H54 (cell line): ENCODE data around the gene MYO1G.

Source experiments
- DNase-seq: peaks from one replicate; pipeline ENCODE4 v3.0.0; 2011; ENCODE audit warnings: low spot score, mixed read lengths; ENCODE audit not compliant: insufficient read length
- FAIRE-seq: peaks from 3 replicates; lab custom pipeline; 2011; peaks lifted over from hg19 to GRCh38; lab: Jason Lieb, UNC
- POLR2A ChIP-seq: IDR thresholded peaks from 2 replicates; pipeline ENCODE4 v1.6.1; 2011; ENCODE audit warnings: low read depth, mild to moderate bottlenecking, low read length

The MYO1G gene

GRCh38 chr7:44980393-44981034 lies 1.7 kb upstream of the MYO1G start:
- DNase-seq (no peak), FAIRE-seq (no peak)
- TF ChIP-seq POLR2A = no peak

GRCh38 chr7:44979481-44980392 lies 922 bp upstream of the MYO1G start:
- no peak for DNase-seq
- TF ChIP-seq POLR2A = no peak

GRCh38 chr7:44977959-44978335 lies 868 bp downstream of the MYO1G start:
- FAIRE-seq = no peak

More at GRCh38 chr7:44979481-44980392, 922 bp upstream of the MYO1G start:
- no peak for FAIRE-seq

GRCh38 chr7:44977304-44977958 lies 1.4 kb downstream of the MYO1G start:
- no peak for TF ChIP-seq POLR2A
- FAIRE-seq (no peak), DNase-seq (peak; percentile 95)

More at GRCh38 chr7:44977959-44978335, 868 bp downstream of the MYO1G start:
- DNase-seq = peak; percentile 72
- TF ChIP-seq POLR2A = no peak

- DNase-seq (no peak), FAIRE-seq (no peak)
- no peak for TF ChIP-seq POLR2A
These were observed 2.0 kb downstream of the MYO1G start for GRCh38 chr7:44976746-44977196.

- DNase-seq = no peak
- TF ChIP-seq POLR2A = no peak
- FAIRE-seq = no peak
These were observed 2.6 kb downstream of the MYO1G start for GRCh38 chr7:44976040-44976745.

- TF ChIP-seq POLR2A = no peak
- no peak for FAIRE-seq
- no peak for DNase-seq
These were observed 3.3 kb downstream of the MYO1G start for GRCh38 chr7:44975331-44976039.

GRCh38 chr7:44974549-44974948 lies 4.3 kb downstream of the MYO1G start:
- no peak for FAIRE-seq
- no peak for TF ChIP-seq POLR2A
- no peak for DNase-seq

GRCh38 chr7:44973610-44974401 lies 5.0 kb downstream of the MYO1G start:
- DNase-seq (no peak), FAIRE-seq (no peak)
- TF ChIP-seq POLR2A = no peak

GRCh38 chr7:44972562-44972961 lies 6.3 kb downstream of the MYO1G start:
- DNase-seq (no peak), FAIRE-seq (no peak)
- TF ChIP-seq POLR2A = no peak

GRCh38 chr7:44971902-44972441 lies 6.8 kb downstream of the MYO1G start:
- TF ChIP-seq POLR2A = no peak
- FAIRE-seq (no peak), DNase-seq (no peak)
